HG03039 (cell line): ENCODE results near the gene FLOT1.
A peak's percentile ranks its signal among the peaks of the same experiment; 100 is the strongest.
"Not testable (repeated sequence)": the region's sequence is repeated elsewhere in the genome, so short reads cannot be mapped to it uniquely, and the experiment has no call there.

Experiments
- ATAC-seq: cut with Tn5 transposase; IDR thresholded peaks from one replicate; pipeline ENCODE4 v1.9.1; 2021; ENCODE audit warnings: mild to moderate bottlenecking, moderate library complexity; ENCODE audit not compliant: unreplicated experiment

The FLOT1 gene

DNA sequence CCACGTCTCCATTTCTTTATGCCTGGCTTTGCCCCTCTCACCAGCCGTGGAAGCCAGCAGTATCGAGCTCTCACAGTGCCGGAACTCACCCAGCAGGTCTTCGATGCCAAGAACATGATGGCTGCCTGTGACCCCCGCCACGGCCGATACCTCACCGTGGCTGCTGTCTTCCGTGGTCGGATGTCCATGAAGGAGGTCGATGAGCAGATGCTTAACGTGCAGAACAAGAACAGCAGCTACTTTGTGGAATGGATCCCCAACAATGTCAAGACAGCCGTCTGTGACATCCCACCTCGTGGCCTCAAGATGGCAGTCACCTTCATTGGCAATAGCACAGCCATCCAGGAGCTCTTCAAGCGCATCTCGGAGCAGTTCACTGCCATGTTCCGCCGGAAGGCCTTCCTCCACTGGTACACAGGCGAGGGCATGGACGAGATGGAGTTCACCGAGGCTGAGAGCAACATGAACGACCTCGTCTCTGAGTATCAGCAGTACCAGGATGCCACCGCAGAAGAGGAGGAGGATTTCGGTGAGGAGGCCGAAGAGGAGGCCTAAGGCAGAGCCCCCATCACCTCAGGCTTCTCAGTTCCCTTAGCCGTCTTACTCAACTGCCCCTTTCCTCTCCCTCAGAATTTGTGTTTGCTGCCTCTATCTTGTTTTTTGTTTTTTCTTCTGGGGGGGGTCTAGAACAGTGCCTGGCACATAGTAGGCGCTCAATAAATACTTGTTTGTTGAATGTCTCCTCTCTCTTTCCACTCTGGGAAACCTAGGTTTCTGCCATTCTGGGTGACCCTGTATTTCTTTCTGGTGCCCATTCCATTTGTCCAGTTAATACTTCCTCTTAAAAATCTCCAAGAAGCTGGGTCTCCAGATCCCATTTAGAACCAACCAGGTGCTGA lies 18.4 kb downstream of the FLOT1 start:
- ATAC-seq, result not testable (repeated sequence)

DNA sequence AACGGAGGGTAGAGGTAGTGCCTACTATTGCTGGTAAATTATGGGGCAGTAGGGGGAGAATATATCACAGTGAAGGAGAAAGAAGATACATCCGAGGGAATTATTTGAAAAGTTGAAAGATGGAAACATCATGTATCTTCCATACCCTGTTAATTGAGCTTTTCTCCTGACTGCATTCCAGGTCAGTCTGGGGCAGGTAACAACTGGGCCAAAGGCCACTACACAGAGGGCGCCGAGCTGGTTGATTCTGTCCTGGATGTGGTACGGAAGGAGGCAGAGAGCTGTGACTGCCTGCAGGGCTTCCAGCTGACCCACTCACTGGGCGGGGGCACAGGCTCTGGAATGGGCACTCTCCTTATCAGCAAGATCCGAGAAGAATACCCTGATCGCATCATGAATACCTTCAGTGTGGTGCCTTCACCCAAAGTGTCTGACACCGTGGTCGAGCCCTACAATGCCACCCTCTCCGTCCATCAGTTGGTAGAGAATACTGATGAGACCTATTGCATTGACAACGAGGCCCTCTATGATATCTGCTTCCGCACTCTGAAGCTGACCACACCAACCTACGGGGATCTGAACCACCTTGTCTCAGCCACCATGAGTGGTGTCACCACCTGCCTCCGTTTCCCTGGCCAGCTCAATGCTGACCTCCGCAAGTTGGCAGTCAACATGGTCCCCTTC lies 19.2 kb downstream of the FLOT1 start:
- not testable (repeated sequence) for ATAC-seq

GRCh38 chr6:30722280-30723112 lies 20.0 kb downstream of the FLOT1 start:
- no peak for ATAC-seq

DNA sequence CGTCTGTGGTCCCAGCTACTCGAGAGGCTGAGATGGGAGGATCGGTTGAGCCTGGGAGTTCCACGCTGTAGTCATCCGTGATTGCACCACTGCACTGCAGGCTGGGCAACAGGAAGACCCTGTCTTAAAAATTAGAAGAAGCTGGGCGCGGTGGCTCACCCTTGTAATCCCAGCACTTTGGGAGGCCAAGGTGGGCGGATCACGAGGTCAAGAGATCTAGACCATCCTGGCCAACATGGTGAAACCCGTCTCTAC lies 20.5 kb downstream of the FLOT1 start:
- not testable (repeated sequence) for ATAC-seq

DNA sequence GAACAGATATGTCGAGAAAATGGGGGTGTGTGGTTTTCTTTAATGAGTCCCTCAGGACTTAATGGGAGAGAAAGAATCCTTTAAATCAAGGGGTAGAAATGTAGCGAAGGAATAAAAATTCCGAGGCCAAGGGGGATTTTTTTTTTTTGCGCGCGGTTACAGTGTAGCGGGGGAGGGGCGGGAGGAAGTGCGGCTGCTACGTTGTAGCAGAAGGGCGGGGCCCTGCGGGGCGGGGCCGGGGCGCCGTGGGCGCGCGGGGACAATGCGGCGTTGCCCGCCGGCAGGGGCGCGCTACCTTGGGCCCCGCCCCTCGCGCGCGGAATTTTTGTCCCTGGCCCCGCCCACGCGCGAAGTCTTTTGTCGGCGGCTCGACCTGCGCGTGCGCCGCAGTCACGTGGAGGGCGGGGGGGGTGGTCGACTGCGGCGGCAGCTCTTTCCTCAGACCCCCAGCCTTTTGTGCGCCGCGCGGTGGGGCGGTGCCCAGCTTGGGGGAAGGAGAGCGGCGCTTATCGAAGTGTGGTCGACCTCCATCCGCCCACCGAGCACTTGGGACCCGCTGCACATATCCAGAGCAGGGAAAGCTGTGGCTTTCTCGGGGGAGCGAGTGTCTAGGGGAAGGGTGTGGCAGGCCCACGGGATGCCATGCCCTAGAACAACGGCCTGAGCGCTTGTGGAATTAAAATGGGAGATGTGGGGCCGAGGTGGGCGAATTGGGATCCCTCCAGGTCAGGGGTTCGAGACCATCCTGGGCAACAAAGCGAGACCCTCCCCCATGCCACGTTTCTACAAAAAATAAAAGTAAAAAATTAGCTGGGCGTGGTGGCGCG lies 21.1 kb downstream of the FLOT1 start:
- no peak for ATAC-seq

DNA sequence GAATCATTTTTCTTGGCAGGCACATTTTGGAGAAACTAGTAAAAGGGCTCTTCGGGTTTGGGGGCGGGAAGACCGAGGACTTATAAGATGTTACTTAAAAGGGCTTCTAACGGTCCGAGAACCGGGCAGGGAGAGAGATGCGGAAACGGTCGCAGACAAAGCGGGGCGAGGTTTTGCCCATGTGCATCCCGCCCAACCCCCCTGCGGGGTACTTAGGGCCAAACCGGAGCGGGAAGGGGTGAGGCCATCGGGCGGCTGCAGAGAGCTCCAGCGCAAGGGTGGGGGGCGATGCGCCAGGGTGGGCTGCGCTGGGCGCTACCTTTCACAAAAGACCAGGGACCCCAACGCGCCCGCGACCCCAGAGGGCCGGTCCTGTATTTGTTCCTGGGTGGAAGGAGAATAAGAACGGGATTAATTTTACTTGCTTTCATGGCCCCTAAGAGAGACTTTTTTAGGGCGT lies 21.7 kb downstream of the FLOT1 start:
- no peak for ATAC-seq

- ATAC-seq, result peak; percentile 33
These were observed 22.4 kb downstream of the FLOT1 start, which contains the start of gene TUBB for GRCh38 chr6:30719791-30720737. TSS of gene TUBB (plus strand) at chr6:30720352. CDS start at chr6:30720507, 155 bp downstream.

GRCh38 chr6:30719356-30719755 lies 23.1 kb downstream of the FLOT1 start:
- no peak for ATAC-seq

- not testable (repeated sequence) for ATAC-seq
These were observed 24.4 kb downstream of the FLOT1 start for GRCh38 chr6:30717845-30718720.

- ATAC-seq, result peak; percentile 55
These were observed 25.2 kb downstream of the FLOT1 start, which contains the start of gene MDC1 for GRCh38 chr6:30717129-30717844. TSS of gene MDC1 (minus strand) at chr6:30717281. CDS start at chr6:30715175, 2,106 bp downstream.

- no peak for ATAC-seq
These were observed 25.7 kb downstream of the FLOT1 start for GRCh38 chr6:30716879-30717128.

GRCh38 chr6:30714263-30714662 lies 28.2 kb downstream of the FLOT1 start:
- ATAC-seq, result no peak

DNA sequence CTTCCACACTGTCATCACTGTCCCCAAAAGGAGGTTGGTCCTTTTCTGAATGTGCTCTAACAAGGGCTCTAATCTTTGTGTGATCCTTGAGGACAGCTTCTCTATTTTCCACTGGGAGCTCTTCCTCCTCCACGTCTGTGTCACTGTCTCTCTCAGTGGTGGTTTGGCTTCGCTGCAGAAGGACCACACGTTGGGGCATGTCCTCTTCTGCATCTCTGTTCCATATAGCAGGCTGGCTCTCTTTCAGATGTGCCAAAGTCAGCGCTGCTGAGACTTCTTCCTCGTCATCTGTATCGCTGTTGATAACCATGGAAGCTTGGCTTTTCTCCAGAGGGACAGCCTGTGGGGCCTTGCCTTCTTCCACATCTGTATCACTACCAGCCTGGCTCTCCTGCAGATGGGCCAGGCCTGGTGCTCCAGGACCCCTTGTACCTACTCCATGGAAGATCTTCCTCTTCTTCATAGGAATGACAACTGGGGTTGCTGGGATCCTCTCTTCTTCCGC lies 30.0 kb downstream of the FLOT1 start:
- no peak for ATAC-seq

- no peak for ATAC-seq
These were observed 30.6 kb downstream of the FLOT1 start for GRCh38 chr6:30711758-30712380.

DNA sequence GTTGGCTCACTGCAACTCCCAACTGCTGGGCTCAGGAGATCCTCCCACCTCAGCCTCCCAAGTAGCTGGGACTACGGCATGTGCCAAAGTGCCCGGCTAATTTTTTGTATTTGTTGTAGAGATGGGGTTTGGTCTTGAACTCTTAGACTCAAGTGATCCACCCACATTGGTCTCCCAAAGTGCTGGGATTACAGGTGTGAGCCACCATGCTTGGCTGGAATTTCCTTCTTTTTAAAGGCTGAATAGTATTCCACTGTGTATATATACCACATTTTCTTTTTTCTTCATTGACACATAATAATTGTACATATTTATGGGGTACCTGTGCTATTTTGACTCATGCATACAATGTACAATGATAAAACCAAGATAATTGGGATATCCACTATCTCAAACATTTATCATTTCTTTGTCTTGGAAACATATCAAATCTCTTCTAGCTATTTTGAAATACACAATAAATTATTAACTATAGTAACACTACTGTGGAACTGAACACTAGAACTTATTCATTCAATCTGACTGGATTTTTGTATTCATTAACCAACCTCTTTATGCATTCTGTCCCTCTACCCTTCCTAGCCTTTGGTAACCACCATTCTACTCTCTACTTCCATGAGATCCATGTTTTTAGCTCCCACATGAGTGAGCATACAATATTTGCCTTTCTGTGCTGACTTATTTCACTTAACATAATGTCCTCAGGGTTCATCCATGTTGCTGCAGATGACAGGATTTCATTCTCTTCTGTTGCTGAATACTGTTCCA lies 33.2 kb downstream of the FLOT1 start:
- ATAC-seq, result no peak

DNA sequence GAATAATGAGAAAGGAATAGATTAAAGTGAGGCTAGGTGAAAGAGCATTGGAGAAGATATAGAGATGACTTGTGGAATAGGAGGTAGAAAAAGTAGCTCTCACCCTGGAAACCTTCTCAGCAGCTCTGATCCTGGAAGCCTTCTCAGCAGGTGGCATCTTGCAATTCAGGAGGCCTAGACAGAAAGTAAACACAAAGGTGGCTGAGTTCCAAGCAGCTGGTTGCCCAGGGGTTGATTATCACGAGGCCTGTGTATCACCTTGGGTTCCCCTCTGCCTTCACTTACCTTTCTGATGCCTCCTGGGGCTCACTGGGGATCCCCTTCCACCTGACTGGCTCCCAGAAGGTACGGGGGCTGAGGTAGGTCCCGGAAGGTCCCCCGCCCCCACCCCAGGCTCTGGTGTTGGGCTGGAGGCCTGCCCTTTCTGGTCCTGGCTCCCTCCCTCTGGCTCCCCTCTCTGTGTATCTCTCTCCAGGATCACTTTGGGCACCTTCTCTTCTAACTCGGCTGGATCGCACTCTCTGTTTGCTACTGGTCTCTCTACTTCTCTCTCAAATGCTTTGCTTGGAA lies 35.1 kb downstream of the FLOT1 start:
- ATAC-seq, result no peak
